ENCODE data around the gene PKDCC.
"Not testable (repeated sequence)": the region's sequence is repeated elsewhere in the genome, so short reads cannot be mapped to it uniquely, and the experiment has no call there.

PKDCC gene

GRCh38 chr2:42050703-42051542 lies 3.1 kb downstream of the PKDCC start:
- no peak for DNase-seq

GRCh38 chr2:42051543-42052235 lies 3.9 kb downstream of the PKDCC start:
- no peak for DNase-seq

DNA sequence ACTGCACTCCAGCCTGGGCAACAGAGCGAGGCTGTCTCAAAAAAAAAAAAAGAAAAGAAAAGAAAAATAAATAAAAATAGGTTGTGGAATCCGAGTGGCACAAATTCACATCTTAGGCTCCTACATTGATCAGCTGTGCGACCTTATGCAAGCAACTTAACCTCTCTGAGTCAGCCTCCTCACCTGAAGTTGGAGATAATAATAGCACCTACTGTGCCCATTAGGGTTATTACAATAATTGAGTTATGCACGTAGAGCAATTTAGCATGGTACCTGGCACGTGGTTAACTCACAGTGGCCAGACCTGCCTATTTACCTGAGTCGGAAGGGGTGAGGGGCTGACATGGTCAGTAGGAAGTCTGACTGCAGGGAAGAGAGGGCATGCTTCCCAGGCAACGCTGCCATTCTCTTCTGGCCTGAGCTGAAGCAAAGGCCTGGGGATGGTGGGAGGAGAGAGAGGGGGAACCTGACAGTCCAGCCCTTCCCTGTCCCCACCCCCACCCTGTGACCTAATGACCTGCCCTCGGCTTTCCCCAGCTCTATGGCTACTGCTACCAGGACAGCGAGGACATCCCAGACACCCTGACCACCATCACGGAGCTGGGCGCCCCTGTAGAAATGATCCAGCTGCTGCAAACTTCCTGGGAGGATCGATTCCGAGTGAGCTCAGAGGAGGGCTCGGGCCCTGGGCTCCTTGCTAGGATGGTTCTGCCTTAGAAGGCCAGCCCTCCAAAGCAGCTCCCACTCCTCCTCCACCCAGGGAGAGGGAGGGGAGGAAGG lies 5.1 kb downstream of the PKDCC start:
- no peak for DNase-seq

GRCh38 chr2:42053482-42053790 lies 5.6 kb downstream of the PKDCC start:
- DNase-seq, result no peak

- no peak for DNase-seq
These were observed 6.2 kb downstream of the PKDCC start for GRCh38 chr2:42053791-42054701.

DNA sequence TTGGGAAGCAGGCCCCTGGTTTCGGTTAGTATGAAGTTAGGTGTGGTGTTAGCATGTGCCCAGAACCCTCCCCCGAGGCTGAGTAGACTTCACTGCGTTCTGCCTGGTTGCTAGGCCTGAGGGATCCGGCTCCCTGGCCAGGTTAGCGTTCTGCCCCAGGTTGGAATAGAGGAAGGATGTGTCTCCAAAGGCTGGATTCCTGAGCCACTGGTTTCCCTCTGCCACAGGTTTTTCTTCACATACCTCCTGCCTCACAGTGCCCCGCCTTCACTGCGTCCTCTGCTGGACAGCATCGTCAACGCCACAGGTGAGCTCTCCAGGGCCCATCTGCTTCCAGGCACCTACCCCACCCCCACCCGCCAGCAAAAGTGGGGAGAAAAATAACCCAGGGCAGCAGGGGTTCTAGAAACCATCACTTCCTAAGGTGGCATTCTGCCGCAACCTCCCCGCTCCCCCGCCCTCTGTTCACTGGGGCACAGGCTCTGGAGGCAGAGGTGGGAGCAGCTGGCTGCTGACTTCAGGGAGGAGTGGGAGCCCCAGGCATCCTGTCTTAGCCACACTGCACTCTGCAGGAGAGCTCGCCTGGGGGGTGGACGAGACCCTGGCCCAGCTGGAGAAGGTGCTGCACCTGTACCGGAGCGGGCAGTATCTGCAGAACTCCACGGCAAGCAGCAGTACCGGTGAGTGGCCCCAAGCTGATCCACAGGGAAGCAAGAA lies 7.1 kb downstream of the PKDCC start:
- DNase-seq, result no peak

DNA sequence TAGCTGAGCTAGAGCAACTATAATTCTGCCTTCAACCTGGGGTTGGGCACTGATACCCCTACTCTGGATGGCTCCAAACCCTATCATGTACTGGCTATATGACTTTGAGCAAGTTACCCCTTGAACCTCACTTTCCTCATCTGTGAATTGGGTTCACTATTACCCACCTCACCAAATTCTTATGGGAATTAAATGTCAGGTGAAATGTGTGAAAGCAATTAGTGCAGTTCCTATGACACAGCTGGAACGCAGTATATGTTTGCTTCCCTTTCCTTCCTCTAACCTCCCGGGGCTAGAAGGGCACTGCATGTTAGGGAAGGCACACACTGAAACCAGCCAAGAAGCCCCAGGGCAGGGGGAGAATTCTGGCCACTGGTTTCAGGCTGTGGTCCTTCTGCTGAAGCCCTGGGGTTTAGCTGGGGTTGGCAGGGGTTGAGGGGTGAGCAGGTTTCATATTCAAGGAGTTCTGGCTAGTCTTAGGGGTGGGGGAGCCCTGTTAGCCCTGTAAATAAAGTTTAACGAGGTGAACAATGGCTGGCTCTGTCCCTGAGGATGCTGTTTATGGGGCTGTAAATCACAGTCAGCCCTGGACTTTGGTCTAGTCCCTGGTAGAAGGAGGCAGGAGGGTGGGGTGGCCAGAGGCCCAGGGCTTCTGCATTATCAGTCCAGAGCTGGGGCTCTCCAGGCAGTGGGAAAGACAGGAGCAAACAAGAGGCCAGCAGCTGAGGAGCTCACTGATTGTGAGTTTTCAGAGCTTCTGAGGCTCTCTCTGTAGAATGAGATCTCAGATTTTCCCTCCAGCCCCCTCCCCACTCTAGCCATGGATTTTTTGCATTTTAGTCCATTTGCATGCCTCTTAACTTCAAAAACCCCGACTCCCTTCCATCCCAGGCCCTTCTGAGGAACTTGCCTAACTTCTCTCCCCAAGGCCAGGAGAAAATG lies 8.0 kb downstream of the PKDCC start:
- DNase-seq, result no peak

DNA sequence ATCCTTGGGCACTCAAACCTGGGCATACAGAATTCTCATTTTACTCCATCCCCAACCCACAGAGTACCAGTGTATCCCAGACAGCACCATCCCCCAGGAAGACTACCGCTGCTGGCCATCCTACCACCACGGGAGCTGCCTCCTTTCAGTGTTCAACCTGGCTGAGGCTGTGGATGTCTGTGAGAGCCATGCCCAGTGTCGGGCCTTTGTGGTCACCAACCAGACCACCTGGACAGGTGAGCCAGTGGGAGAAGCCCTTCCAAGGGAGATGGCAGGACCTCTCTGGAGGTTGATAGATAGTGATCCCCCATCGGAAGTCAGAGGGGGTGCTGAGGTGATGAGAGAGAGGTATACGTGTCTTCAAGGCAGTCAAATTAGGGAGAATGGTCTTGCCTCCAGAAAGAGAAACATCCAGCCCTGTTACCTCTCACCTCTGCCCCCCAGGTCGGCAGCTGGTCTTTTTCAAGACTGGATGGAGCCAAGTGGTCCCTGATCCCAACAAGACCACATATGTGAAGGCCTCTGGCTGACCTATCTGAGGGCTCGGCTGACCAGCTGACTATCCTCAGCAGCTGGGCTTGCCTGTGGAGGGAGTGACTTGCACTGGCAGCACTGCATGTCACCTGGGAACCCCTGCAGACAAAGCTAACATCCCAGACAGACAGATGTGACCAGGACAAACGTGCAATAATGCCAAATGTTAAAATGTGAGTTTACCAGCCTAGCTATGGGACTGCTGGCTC lies 9.5 kb downstream of the PKDCC start:
- DNase-seq, result no peak

DNA sequence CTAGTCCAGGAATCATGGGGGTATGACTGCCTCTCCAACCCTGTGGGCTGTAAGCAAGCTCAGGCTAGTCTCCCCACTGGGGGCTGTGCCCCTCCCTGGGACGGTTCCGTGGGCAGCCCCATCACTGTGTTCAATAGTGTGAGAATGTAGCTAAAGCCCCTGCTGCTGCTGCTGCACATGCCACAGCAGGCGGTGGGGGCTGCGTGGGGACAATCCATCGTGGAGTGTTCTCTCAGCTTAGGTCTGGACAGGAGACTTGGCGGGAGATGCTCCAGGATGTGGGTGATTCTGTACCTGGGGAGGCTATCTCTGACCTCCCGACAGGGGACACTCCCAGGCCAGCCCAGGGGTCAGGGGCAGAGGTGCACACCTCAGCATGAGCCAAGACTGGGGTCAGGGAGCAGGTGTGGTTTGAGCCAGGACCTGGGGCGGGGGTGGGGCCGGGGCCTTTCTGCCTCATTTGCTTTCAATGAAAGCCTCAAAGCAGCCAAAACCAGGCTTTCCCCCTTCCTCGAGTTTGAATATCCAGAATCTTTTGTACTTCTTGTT lies 10.2 kb downstream of the PKDCC start:
- no peak for DNase-seq

GRCh38 chr2:42059261-42059898 lies 11.6 kb downstream of the PKDCC start:
- DNase-seq, result no peak

GRCh38 chr2:42060028-42060427 lies 12.2 kb downstream of the PKDCC start:
- DNase-seq, result no peak

- DNase-seq, result no peak
These were observed 13.1 kb downstream of the PKDCC start for GRCh38 chr2:42060718-42061619.

DNA sequence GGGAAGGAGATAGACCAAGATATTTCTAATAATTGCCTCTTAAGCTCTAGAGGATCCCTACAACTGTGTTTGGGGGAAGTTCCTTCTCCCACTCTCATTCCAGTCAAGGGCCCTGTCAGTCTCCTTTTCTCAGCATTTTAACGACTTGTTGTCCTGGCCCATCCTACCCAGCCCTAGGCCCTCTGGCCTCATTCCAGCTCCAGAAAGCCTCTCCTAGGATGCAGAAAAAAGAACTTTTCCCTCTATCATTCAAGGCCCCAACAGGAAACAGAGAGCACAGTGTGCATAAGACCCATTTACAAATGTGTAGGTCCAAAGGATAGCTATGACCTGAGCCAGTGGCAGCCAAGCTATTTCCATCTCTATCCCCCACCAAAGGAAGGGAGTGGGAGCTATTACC lies 14.0 kb downstream of the PKDCC start:
- DNase-seq, result no peak

DNA sequence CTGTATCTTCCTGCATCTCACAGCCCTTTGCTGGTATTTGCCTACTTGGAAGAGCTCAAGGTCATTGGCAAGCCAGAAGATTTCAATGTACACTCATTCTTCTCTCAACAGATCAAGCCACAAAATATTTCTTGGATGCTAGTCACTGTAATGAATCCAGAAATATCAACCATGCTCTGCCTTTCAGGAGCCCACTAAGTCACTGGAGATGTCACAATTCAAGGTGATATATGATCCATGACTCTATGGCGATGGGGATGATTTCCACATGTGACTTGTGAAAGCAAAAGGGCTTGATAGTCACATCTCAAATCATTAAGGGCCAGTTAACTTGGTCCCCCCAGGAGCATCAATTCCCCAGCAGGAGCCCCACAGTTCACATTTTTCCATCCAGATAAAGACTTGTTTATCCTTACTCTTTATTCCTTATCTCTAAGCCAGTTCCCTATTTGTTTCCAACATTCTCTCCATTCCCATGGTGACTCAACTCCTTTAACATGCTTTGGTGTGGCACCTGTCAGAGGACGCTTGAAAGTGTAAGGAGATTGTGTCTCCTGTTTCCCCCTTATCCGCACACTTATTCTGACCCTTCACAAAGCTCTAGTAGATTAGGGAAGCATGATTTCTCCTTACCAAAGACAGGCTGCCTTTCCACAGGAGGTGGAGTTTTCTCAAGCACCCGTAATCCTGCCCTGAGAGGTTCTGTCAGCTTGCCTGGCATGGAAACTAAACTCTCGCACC lies 15.8 kb downstream of the PKDCC start:
- DNase-seq, result no peak

DNA sequence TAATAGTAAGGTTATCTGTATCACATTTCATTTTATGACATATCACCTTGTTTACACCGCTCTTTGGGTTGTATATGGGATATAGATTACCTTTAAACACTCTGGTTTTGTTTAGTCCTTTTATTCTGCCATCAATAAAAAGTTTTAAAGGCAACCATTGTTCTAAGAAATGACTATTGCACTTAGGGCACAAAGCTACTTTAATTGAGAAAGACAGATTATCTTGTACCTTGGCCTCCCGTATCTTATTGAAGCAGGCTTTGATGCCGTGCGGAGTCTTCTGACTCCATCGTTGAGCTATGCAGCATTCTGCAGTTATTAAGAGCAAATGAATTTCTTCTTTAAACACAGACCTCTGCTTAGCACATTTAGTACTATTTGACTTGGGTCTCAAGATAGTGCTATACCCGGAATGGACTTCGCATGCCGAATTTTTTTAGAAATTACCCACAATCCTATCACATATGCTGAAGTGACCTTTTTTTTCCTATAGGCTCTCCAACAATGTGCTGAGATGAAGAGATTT lies 16.7 kb downstream of the PKDCC start:
- no peak for DNase-seq

DNA sequence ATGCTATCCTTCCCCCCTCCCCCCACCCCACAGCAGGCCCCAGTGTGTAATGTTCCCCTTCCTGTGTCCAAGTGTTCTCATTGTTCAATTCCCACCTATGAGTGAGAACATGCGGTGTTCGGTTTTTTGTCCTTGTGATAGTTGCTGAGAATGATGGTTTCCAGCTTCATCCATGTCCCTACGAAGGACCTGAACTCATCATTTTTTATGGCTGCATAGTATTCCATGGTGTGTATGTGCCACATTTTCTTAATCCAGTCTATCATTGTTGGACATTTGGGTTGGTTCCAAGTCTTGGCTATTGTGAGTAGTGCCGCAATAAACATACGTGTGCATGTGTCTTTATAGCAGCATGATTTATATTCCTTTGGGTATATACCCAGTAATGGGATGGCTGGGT lies 17.9 kb downstream of the PKDCC start:
- not testable (repeated sequence) for DNase-seq

DNA sequence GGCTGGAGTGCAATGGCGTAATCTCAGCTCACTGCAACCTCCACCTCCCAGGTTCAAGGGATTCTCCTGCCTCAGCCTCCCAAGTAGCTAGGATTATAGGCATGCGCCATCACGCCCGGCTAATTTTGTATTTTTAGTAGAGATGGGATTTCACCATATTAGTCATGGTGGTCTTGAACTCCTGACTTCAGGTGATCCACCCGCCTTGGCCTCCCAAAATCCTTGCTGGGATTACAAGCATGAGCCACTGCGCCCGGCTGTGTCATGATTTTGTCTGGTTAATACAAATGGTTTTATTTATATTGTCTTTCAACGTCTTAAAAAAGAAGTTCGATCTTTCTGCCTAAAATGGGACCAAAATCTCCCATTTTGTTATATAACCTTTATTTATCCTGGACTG lies 19.2 kb downstream of the PKDCC start:
- not testable (repeated sequence) for DNase-seq
